GM10266 (cell line): ENCODE data around the gene CLCN7.
"Not testable (repeated sequence)": the region's sequence is repeated elsewhere in the genome, so short reads cannot be mapped to it uniquely, and the experiment has no call there.

Source experiments
- DNase-seq: peaks from one replicate; pipeline ENCODE4 v3.0.0; 2012; ENCODE audit errors: extremely low spot score
- CTCF ChIP-seq: IDR thresholded peaks from 2 replicates; pipeline ENCODE4 v1.5.1; 2012; ENCODE audit warnings: mild to moderate bottlenecking, low read depth; ENCODE audit not compliant: control insufficient read depth, insufficient read depth; ENCODE audit errors: missing control alignments

Gene CLCN7

DNA sequence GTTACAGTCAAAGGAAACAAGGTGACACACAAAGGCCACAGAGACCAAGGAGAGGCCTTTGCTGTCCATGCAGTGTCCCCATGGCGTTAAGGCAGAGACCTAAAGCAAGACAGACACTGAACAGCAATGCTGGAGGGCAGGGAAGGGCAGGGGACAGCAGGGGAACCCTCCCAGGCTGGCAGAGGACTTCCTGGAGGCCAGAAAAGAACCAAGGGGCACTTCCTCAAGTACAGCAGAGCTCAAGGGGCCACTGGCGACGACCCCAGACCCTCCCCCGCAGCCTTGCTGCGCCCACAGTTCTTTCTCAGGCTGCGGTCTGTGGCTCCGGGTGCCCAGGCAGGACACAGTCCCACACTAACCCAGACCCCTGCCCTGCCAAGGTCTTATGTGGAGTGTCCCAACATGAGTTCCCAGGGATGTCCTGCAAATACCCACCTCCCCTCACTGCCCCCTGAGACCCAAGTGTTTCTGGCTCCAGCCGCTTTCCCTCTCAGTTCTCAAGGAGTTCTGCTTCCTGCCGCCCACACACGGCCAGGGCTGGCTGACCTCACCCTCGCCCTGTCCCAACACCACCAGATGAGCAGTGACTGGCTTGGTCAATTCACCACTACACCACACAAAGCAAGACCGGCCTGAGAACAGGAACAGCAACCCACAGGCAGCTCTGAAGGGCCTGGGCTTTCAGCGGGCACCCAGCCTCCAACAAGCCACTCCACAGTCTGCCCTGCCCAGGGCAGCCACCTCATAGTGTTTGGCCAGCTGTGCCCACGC, 4.2 kb downstream of the CLCN7 start:
- TF ChIP-seq CTCF: no peak
- no peak for DNase-seq

DNA sequence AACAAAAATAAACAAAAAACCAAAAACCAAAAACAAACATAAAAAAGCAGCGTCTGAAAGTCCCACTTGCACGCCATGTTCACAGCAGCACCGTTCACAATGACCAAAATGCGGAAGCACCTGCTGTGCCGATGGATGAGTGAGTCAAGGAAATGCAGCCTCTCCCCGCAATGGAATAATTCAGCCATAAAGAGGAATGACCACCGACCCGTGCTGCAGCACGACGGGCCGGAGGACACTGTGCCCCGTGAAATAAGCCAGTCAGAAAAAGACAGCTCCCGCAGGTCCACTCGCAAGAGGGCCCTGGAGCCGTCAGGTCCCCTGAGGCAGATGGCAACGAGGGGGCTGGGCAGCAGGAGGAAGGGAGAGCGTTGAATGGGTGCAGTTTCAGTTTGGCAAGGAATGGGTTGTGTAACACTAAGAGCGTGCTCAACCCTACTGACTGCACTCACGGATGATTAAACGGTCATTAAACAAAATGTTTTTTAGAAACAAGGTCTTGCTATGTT, 5.1 kb downstream of the CLCN7 start:
- no peak for DNase-seq
- TF ChIP-seq CTCF: no peak

DNA sequence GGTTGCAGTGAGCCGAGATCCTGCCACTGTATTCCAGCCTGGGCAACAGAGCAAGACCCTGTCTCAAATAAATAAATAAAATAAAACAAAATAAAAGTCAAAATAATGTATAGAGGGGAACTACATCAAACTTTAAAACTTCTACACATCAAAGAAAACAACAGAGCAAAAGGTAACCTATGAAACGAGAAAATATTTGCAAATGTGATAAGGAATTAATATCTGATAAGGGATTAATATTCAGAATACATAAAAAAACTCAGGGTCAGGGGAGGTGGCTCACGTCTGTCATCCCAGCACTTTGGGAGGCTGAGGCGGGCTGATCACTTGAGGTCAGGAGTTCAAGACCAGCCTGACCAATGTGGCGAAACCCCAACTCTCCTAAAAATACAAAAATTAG, 5.7 kb downstream of the CLCN7 start:
- not testable (repeated sequence) for DNase-seq

GRCh38 chr16:1468426-1468810, 6.4 kb downstream of the CLCN7 start:
- no peak for DNase-seq

GRCh38 chr16:1466968-1467521, 7.8 kb downstream of the CLCN7 start:
- no peak for DNase-seq
- no peak for TF ChIP-seq CTCF

More at GRCh38 chr16:1468426-1468810, 6.4 kb downstream of the CLCN7 start:
- no peak for TF ChIP-seq CTCF

DNA sequence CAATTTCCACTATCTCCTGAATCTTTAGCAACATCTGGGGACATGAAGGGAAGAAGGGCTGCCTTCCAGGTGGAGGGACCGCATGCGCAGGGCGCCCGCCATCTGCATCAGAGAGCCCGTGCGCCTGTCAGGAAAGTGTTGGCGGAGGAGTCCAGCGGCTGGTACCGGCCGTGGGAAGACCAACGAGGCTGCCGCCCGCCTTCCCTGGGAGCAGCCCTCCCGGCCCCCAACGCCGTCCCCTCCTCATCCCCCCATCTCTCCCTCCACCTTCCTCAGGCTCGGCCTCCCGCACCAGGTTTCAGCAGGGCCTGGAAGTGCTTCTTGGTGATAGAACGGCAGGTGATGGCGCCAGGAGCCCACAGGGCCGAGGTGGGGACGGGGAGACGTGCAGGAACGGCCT, 8.8 kb downstream of the CLCN7 start:
- TF ChIP-seq CTCF: no peak
- no peak for DNase-seq

DNA sequence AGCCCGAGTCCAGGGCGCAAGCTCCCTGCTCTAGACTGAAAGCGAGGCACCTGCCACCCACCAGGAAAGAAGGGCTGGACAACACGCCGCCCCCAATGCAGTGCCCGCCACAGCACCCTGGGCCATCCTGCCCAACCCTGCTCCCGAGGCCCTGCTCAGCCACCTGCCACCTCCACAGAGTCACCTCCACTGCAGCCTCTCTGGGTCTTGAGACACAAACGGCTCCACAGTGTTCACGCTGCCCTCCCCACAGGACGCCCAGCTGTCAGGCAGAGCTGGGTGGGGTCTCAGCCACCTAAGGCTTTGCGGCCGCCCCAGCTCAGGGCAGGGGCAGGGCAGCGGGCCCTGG, 9.3 kb downstream of the CLCN7 start:
- DNase-seq: no peak
- TF ChIP-seq CTCF: no peak

DNA sequence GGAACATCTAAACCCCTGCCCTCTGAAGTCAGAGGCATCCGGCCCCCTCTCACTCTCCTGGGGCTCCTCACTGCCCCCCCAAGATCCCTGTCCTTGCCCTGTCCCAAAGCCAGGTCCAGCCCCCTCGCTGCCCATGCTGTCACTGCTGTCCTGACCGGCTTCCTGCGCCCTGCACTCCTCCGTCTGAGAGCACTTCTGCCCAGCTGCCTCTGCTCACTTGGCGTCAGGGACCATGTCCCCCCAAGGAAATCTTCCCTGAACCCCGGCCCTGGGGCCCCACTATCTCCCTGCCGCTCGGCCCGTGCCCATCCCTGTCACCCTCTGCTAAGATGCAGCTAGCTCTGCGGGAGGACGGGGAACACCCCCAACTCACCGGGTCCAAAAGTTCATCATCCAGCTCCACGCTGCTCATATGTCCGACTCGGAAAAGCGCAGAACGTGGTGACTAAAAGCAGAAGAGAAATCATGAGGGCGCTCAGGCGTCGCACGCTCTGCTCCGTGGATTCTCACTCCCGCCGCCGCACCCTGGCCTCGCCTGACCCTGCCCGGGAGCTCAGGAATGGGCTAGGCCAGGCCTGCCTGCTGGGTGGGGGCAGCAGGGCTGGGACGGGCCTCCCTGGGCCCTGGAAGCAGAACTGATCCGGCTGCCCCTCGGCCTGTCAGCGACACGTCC, 9.8 kb downstream of the CLCN7 start:
- DNase-seq: no peak
- no peak for TF ChIP-seq CTCF
